ENCODE data around the gene VWA7. TPM values are rescaled to one million over a fixed set of nuclear protein-coding genes. Genes with fewer than 3 reads are reported as not detected.

VWA7 gene
- total RNA-seq, 4 donors from 2014 or later: 0.36 to 1.6 (median 0.56) TPM; not detected in 1

DNA sequence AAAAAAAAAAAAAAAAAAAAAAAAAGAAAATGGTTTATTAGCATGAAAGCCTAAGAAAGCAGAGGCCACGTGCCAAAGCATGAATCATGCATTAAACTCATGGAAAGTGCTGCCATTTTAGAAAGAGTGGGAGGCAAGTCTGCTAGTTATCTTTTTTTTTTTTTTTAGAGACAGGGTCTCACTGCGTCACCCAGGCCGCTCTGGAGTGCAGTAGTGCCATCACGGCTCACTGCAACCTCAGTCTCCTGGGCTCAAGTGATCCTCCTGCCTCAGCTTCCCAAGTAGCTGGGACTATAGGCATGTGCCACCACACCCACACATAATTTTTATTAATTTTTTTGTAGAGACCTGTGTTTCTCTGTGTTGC, 5.2 kb downstream of the VWA7 start:
- no peak for ATAC-seq (ENCODE audit: low FRiP score)
- DNase-seq (ENCODE audit: low spot score): no peak
- TF ChIP-seq, protein P1, sequence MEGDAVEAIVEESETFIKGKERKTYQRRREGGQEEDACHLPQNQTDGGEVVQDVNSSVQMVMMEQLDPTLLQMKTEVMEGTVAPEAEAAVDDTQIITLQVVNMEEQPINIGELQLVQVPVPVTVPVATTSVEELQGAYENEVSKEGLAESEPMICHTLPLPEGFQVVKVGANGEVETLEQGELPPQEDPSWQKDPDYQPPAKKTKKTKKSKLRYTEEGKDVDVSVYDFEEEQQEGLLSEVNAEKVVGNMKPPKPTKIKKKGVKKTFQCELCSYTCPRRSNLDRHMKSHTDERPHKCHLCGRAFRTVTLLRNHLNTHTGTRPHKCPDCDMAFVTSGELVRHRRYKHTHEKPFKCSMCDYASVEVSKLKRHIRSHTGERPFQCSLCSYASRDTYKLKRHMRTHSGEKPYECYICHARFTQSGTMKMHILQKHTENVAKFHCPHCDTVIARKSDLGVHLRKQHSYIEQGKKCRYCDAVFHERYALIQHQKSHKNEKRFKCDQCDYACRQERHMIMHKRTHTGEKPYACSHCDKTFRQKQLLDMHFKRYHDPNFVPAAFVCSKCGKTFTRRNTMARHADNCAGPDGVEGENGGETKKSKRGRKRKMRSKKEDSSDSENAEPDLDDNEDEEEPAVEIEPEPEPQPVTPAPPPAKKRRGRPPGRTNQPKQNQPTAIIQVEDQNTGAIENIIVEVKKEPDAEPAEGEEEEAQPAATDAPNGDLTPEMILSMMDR (IDR thresholded peaks at IDR 0.05): no peak

DNA sequence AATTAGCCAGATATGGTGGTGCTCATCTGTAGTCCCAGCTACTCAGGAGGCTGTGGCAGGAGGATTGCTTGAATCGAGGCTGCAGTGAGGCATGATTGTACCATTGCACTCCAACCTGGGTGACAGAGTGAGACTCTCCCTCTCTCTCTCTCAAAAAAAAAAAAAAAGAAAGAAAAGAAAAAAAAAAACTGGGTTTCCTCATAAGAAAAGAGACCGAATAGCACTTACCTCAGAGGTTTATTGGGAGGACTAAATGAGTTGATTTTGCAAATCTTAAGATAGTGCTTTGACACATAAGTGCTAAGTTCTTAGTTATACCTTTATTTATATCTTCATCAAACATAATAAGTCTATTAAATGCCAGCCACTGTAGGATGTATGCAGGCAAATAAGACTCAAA, 6.3 kb downstream of the VWA7 start:
- DNase-seq (ENCODE audit: low spot score) (no peak), ATAC-seq (ENCODE audit: low FRiP score) (no peak)
- TF ChIP-seq, protein P1 (IDR thresholded peaks at IDR 0.05): no peak

DNA sequence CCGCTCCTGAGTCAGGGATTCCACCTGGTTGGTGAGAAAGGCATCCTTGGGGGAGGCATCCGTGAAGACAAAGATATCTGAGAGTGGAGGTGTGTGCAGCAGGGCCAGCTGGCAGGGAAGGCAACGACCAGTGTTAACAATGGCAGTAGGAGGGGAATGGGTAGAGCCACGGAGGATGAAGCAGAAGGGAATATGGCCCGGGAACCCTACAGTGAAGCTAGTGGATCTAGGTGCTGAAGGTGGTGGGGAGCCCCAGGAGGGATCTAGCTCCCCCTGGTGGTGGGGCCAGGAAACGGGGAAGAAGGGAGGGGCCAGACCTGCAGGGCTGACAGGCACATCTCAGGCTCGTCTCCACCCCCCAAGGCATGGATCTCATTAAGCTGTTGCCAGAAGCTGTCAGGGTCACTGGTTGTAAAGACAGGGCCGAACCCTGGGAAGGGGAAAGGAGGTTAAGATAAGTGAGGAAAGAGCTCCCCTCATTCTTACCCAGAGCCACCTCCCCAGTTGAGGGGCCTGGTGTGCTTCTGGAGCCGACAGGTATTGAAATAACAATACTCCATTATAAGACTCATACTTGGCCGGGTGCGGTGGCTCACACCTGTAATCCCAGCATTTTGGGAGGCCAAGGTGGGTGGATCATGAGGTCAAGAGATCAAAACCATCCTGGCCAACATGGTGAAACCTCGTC, 7.3 kb downstream of the VWA7 start:
- DNase-seq (ENCODE audit: low spot score) (peak; percentile 71), ATAC-seq (ENCODE audit: low FRiP score) (no peak)
- TF ChIP-seq, protein P1 (IDR thresholded peaks at IDR 0.05): no peak

DNA sequence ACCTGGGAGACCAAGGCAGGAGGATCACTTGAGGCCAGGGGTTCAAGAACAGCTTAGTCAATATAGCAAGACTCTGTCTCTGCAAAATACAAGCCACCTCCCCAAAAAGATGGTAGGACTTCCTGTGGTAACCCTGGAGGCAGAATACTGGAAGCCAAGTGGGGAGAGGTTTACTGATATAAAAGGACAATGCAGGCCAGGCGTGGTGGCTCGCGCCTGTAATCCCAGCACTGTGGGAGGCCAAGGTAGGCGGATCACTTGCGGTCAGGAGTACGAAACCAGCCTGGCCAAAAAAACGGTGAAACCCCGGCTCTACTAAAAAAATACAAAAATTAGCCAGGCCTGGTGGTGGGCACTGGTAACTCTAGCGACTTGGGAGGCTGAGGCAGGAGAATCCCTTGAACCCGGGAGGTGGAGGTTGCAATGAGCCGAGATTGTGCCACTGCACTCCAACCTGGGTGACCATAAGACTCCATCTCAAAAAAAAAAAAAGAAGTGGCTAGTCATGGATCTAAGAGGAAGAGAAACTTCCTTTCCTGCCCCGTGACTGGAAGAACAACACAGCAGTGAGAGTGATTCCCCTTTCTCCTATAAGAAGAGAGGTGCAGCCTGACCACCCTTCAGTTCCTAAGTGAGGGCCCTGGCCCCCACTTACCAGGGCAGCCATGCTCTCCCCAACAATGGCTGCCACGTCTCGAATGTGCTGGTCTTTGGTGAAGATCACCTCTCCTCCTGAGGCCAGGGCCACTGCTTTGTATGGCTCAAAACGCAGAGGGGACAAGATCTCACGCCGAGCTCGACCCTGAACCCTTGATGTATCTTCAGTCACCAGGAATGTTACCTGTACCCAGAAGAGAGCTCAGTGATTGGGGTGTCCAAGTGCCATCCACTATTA, 8.5 kb downstream of the VWA7 start:
- DNase-seq (ENCODE audit: low spot score) (no peak), ATAC-seq (ENCODE audit: low FRiP score) (no peak)
- TF ChIP-seq, protein P1 (IDR thresholded peaks at IDR 0.05): no peak

DNA sequence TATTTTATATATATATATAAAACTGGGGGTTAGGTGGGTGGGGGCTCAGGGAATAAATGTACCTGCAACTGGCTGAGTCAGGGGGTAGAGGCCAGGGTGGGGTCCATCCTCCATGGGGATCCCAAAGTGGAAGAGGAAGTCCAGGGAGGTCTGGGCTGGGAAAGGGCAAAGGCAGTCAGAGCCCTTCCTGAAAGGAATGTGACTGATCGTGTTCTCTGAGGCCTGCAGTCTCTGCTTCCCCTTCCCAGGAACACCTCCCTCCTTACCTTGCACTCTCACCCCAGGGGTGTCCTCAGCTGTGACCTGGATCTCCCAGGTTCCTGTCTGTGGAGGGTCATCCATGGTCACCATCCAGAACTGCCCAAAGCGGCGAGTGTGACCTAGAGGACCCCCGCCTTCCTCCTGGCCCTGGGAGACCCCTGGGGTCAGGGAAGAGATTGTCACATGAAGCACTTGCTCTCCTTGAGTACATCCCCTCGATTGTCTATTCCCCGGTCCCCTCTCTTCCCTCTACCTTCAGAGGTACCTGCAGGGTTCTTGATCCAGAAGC, 10.0 kb downstream of the VWA7 start:
- DNase-seq (ENCODE audit: low spot score) (no peak), ATAC-seq (ENCODE audit: low FRiP score) (no peak)
- TF ChIP-seq, protein P1 (IDR thresholded peaks at IDR 0.05): no peak

DNA sequence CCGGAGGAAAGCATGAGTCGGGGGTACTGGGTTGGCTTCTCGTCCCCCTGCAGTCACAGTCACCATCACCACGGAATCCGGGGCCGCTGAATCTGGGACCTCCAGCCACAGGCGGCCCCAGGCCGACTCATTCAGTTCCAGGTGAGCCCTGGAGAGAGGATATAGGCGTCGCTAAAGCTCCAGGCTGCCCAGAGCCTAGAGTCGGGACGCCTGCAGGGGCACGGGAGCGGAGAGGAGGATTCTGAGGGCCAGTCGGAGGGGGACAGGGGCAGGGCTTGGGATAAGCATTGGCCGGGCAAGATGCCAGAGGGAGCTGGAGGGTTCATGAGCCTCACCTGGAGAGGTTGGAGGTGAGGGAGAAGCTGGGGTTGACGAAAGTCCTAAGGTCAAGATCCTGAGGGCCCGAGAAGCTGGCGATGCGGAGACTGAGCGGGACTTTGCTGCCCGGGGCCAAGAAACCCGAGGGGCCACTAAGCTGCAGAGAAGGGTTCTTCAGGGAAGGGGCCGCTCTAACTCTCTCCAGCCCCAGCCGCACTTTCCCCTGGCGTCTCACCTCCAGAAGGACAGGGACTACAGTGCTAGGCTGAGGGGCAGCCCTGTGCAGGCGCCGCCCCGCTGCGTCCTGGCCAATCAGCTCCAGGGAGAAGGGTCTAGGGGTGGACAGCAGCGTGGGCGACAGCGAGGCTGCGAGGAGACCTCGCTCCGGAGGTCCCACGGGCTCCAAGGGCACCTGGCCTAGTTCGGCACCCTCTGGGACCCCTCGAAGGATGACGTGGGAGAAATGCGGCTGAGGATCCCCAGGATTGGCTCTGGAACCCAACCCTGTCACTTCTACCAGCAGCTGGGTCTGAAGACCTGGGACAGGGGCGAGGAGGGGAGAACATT, 11.0 kb downstream of the VWA7 start:
- TF ChIP-seq, protein P1 (IDR thresholded peaks at IDR 0.05): no peak
- ATAC-seq (ENCODE audit: low FRiP score): no peak
- DNase-seq (ENCODE audit: low spot score): no peak

Measured in omental fat pad (tissue), 4 donors.